ENCODE data around the gene SZRD1.

DNA sequence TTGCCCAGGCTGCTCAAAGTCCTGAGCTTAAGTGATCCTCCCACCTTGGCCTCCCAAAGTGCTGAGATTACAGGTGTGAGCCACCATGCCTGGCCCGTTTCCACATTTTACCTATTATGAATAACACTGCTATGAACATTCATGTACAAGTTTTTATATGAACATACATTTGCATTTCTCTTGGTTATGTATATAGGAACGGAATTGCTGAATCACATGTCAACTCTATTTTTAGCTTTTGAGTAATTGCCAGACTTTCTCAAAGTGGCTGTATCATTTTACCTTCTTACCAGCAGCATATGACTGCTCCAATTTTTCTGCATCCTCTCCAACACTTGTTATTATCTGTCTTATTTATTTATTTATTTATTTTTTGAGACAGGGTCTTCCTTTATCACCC is 67.5 kb downstream of the SZRD1 start:
- TF ChIP-seq, protein P1, sequence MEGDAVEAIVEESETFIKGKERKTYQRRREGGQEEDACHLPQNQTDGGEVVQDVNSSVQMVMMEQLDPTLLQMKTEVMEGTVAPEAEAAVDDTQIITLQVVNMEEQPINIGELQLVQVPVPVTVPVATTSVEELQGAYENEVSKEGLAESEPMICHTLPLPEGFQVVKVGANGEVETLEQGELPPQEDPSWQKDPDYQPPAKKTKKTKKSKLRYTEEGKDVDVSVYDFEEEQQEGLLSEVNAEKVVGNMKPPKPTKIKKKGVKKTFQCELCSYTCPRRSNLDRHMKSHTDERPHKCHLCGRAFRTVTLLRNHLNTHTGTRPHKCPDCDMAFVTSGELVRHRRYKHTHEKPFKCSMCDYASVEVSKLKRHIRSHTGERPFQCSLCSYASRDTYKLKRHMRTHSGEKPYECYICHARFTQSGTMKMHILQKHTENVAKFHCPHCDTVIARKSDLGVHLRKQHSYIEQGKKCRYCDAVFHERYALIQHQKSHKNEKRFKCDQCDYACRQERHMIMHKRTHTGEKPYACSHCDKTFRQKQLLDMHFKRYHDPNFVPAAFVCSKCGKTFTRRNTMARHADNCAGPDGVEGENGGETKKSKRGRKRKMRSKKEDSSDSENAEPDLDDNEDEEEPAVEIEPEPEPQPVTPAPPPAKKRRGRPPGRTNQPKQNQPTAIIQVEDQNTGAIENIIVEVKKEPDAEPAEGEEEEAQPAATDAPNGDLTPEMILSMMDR (IDR thresholded peaks at IDR 0.05; ENCODE audit: low read depth, low read length) = no peak
- no peak for TF ChIP-seq EZH2phosphoT487 (IDR thresholded peaks at IDR 0.05; ENCODE audit: low read depth)

Data from OCI-LY3 (cell line).